Hepatic stellate cell (primary cell): ENCODE results near the gene HDLBP.
A peak's percentile ranks its signal among the peaks of the same experiment; 100 is the strongest.

Source experiments
- DNase-seq: peaks from one replicate; pipeline ENCODE4 v3.0.0; 2011; ENCODE audit warnings: low spot score

Gene HDLBP

DNA sequence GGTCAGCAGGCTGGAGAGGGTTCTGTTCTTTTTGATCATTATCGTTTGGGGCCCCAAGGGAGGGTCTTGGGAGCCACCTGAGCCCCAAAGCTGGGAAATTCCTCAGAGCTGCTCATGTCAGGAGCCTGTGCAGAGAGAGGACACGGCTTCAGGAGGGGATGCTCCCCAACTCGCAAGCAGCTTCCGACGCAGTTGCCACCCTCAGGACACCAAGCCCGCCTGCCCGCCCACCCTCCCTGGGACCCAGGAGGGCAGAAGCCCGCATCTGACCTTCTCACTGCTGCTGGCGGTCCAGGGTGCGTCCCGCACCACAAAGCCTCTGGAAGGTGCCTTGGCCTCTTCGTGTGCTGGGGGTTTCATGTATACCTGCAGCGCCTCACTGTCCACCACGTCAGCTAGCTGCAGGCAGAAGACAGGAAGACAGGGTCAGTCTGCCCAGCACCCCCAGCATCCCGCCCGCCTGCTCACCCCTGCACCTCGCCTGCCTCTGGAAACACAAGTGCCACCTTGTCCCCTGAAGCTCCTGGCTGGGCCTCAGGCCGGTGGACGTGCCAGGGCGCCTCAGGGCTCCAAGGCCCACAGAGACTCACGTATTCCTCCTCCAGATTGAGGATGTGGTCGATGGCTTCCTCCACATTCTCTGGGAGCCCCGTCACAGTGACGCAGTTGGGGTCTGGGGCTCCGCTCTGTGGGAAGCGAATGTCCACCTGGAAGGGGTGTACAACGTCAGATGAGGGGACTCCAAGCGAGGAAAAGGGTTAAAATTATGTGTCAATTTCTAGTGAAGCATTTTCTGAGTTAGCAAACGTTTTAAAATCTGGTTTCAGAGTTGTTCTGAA, 85.7 kb downstream of the HDLBP start:
- no peak for DNase-seq

GRCh38 chr2:241228860-241229516, 86.5 kb downstream of the HDLBP start:
- no peak for DNase-seq

DNA sequence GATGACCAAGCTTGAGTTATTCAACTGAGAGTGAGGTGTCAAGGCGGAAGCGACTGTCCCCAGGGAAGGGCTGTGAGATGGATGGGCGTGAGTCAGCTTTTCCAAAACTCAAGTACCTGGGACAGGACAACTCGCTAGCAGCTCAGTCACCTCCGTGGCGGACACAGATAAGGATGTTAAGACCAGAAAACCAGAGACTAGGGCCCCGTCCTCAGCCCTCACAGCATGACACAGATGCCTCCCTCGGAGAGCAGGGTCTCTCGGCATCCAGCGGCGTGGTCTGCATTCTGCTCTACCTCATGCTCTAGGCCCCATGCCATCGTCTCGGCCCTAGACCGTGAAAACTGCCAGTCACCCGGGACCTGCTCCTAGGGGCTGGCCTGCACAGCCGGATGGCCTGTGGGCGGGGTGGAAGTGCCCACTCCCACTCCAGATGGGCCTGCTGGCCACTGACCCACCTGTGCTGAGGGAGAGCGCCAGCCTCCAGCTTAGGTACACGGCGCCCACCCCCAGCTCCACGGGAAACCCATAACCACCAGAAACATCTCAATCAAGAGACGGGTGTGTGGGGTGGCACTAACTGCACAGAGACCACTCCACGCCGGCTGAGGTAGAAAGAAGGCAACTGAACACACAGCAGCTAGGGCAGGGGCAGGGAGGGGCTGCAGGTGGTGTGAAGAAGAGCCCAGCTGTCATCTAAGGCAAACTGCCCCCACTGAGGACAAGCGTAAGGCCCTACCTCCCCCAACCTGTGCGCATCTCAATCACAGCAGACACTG, 87.2 kb downstream of the HDLBP start:
- DNase-seq: no peak

- DNase-seq: no peak
These were observed 87.9 kb downstream of the HDLBP start for GRCh38 chr2:241227594-241227993.

DNA sequence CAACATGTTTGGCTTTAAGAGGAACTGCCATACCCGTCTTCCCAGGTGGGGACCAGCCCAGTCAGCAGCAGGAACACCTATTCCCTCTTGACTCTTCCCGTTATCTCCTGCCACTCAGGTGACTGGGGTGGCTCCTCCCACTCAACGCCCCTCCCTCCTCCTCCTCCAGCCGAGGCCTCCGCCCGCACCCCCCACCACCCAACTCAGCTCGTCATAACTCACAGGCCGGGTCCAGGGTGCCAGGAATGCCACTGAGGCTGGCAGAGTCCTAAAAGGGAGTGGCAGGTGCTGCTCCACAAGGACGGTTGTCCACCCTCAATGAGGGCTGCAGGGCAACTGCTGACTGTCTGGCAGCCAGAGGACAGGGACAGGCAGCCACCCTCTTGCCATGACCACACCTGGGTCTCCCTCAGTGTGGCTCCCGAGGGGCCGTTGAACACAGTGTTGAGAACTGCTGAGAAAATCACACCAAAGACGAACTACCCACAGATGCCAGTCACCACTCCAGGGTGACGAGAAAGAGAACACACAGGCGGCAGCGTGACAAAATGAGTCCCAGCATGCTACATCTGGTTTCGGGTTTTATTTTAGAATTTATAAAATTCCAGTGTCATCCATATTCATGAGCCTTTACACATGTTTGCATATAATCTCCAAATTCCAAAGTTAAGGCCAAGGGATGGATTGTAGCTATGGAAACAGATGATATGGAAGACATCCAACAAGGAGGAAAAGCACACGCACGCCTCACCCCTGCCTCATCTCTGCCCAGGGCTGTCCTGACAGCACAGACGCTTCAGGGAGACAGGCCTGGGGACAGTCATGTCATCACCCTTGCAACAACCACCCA, 88.5 kb downstream of the HDLBP start:
- no peak for DNase-seq

- DNase-seq: no peak
These were observed 89.5 kb downstream of the HDLBP start for GRCh38 chr2:241225983-241226382.

DNA sequence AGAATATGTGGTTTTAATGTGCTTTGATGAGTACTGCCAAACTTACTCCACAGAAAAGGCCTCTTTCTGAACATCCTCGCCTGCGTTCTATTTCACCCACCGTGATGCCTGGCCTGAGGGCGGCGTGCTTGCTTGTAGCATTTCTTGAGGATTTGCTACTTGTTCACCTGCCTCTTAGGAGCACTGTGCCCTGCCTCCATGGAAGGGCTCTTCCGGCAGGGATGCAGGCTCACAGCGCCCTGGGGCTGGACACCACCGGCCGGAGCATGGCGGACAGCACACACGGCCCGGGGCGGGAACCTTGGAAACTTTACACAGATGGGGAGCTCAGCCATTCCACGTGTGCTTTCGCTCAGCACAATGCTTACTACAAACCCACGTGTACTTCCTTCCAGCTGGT, 89.9 kb downstream of the HDLBP start:
- no peak for DNase-seq

- DNase-seq: no peak
These were observed 90.5 kb downstream of the HDLBP start for GRCh38 chr2:241224851-241225438.

DNA sequence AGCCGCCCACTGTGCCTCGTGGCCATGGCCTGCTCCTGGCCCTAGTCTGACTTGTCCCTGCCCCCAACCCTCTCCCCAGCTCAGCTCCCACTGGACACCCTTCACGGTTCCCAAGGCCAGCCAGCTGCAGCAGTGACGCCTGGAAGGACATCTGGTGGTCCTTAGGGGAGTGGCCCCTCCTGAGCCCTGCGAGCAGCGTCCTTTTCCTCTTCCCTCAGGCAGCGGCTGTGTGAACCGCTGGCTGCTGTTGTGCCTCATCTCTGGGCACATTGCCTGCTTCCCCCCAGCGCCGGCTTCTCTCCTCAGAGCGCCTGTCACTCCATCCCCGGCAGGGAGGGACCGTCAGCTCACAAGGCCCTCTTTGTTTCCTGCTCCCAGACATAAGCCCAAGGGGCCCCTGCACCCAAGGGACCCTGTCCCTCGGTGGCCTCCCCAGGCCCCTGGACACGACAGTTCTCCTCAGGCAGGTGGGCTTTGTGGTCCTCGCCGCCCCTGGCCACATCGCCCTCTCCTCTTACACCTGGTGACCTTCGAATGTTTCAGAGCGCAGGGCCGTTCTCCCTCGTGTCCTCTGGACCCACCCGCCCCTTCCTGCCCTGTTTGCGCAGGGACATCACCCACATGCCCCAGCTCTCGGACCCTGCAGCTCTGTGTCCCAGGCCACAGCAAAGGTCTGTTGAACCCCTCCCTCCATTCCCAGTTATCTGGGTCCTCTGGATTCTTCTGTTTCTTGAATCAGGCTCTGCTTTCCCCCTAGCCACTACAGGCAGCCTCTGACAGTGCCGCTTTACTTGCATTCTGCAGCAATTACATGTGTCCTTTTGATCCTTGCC, 91.2 kb downstream of the HDLBP start:
- DNase-seq: peak; percentile 47

- DNase-seq: peak; percentile 43
These were observed 92.1 kb downstream of the HDLBP start for GRCh38 chr2:241223211-241224017.

DNA sequence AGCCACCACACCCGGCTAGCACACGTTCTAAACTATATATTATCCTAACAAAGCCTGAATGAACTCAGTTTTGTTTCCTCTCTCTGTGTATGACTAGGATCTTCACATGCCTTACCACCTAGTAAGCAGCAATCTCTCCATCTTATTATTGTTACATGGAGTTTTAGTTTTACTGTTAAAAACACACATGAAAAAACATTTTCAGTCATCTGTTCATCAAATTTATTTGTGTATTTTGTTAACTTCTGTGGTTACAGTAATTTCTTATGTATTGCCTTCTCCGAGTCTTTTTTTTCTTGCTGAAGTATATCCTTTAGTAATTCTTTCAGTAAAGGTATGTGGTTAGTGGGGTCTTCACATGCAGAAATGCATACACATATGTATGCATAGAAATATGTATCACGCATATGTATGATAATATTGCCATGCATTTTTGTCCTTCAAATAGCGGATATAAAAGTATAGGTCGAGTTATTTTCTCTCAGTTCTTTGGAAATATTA, 95.6 kb downstream of the HDLBP start:
- DNase-seq: no peak

- DNase-seq: no peak
These were observed 96.5 kb downstream of the HDLBP start for GRCh38 chr2:241219030-241219382.

DNA sequence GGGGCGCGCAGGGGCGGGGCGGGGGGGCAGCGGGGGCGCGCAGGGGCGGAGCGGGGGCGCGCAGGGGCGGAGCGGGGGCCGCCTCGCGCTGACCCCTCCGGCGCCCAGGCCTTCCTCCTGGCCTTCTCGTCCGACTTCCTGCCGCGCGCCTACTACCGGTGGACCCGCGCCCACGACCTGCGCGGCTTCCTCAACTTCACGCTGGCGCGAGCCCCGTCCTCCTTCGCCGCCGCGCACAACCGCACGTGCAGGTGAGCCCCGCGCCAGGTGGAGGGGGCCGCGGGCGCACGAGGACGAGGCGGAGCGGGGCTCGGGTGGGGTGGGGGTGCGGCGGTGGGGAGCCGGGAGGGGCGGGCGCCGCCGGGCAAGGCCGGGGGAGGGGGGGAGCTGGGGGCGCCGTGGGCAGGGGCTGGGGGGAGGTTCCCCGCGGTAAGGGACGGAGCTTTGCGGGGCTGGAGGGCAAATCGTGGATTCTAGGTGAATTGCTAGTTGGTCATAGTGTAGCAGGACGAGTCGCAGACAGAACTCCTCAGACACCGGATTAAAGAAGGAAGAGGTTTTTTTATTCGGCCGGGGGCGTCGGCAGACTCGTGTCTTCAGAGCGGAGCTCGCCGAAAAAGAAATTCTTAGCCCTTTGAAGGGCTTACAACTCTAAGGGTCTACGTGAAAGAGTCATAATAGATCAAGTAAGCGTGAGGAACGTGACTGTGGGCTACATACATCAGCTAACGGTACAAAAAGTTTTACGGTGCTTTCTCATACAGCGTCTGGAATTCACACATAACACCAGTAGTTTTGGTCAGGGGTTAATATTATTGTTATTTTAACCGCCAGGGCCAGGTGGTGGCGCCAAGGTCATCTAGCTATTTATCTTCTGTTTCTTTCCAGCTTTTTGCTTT, 97.1 kb downstream of the HDLBP start:
- DNase-seq: peak; percentile 52

- DNase-seq: peak; percentile 85
These were observed 98.0 kb downstream of the HDLBP start for GRCh38 chr2:241217320-241218031.

DNA sequence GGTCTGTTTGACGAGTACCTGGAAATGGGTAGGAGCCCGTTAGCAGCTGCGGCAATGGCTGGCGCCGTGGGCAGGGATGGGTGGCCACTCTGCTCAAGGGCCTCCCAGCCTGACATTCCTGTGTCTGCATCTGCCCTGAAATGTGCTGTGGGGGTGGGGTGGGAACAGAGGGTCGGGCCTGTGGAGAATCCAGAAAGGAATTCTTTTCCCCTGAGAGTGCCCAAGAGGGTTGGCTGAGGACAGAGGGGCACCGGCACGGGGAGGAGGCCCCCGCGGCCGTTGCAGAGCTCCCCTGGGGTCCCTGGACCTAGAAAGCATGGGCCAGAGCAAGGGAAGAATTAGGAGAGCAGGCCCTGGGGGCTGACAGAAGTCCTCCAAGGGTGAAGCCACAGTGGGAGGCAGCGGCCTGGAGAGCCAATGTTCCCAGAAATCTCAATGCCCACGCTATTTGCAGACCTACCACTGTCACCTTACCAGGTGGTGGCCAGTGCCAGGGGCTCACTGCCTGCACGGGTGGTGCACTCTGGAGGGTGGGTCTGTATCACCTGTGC, 99.2 kb downstream of the HDLBP start:
- DNase-seq: peak; percentile 61

DNA sequence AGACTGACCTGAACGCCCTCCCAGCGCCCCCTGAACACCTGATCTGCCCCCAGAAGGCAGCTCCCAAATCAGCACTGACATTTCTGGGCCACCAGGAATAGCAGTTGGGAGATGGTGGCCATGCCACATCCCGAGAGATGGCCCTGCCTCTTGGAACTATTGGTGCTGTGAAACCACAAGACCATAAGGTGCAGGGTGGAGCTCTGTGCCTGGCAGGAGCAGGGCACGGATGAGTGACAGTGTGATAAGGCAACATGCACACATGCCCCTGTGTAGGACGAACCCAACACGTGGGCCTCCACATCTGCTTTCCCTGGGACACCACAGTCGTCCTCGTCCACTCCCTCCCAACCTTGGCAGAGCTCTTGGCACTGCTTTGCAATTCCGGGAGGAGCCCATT, 100.1 kb downstream of the HDLBP start:
- no peak for DNase-seq

DNA sequence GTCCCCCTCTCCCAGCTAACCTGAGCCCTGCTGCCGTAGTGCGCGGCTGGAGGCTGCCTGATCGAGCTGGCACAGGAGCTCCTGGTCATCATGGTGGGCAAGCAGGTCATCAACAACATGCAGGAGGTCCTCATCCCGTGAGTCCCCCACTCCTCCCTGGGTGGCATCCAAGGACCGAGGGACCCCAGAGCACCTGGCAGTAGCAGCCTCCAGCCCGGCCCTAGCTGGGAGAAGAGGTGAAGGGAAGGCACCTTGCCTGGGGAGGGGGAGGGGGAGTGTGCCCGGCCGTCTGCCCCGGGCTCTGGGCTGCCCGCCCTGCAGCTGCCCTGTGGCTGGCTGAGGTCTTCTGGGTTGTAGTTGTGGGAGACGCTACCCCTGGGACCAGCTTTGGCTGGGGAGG, 100.7 kb downstream of the HDLBP start:
- DNase-seq: no peak

GRCh38 chr2:241214209-241214608, 101.3 kb downstream of the HDLBP start:
- no peak for DNase-seq
